ENCODE measurements around the gene VAMP2.

DNA sequence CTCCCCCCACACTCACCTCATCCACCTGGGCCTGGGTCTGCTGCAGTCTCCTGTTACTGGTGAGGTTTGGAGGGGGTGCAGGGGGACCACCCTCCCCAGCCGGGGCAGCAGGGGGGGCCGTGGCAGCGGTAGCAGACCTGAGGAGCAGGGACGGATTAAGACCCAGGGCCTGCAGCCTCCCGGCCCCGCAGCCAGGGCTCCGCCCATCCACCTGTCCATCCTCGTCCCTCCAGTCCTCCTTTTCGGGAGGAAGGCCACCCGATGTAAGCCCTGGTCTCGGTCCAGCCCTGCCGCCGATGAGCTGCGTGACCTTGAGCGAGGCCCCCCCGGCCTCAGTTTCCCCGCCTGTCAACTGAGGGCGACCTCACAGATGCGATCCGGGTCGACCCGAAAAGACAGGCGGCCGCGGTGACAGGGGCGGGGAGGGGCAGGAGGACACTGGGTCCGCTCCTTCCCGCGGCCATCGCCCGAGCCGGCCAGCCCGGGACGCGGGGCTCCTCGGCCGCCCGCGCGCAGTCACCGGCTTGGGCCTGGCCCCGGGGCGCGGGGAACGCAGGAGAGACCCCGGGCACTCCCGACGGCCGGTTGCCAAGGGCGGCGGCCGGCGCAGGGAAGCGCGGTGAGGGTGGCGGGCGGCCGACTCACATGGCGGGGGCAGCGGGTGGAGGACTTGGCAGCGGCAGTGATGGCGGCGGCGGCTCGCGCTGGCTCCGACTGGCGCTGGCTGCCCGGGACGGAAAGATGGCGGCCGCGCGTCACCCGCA lies at the start of gene VAMP2:
- TF ChIP-seq CTCF (IDR thresholded peaks at IDR 0.05; ENCODE audit: low read depth, low read length) (no peak), EZH2phosphoT487 (IDR thresholded peaks at IDR 0.05; ENCODE audit: low read depth) (no peak)

Data from OCI-LY3 (cell line).